ENCODE results near the gene HEXIM2. TPM values are rescaled to one million over a fixed set of nuclear protein-coding genes. Genes with fewer than 3 reads are reported as not detected.
A peak's percentile ranks its signal among the peaks of the same experiment; 100 is the strongest.

HEXIM2 gene
- total RNA-seq, 1 experiment from 2014 or later = 19.9 TPM

GRCh38 chr17:45164734-45165269, 3.1 kb downstream of the HEXIM2 start:
- ChIA-PET CTCF (no interaction called here), POLR2A (ENCODE audit: unreplicated experiment) (no interaction called here)
- H3K4me1 ChIP-seq (ENCODE audit: insufficient read depth, low read length) = peaks cover 16% of the 10 kb centered on the region
- no peak overlapping the region for H3K27ac ChIP-seq (ENCODE audit: low read length)
- BruUV-seq (replicated peaks) = no TSS peak
- no peak overlapping the region for H3K4me3 ChIP-seq (ENCODE audit: low read length)
- no peak for DNase-seq
- TF ChIP-seq, protein P1, sequence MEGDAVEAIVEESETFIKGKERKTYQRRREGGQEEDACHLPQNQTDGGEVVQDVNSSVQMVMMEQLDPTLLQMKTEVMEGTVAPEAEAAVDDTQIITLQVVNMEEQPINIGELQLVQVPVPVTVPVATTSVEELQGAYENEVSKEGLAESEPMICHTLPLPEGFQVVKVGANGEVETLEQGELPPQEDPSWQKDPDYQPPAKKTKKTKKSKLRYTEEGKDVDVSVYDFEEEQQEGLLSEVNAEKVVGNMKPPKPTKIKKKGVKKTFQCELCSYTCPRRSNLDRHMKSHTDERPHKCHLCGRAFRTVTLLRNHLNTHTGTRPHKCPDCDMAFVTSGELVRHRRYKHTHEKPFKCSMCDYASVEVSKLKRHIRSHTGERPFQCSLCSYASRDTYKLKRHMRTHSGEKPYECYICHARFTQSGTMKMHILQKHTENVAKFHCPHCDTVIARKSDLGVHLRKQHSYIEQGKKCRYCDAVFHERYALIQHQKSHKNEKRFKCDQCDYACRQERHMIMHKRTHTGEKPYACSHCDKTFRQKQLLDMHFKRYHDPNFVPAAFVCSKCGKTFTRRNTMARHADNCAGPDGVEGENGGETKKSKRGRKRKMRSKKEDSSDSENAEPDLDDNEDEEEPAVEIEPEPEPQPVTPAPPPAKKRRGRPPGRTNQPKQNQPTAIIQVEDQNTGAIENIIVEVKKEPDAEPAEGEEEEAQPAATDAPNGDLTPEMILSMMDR (conservative IDR thresholded peaks at IDR 0.05; ENCODE audit: low read depth, low read length) = no peak
- TF ChIP-seq EZH2phosphoT487 (IDR thresholded peaks at IDR 0.05; ENCODE audit: borderline replicate concordance, low read length) (no peak), EZH2 (IDR thresholded peaks at IDR 0.05; ENCODE audit: low read length, unreplicated experiment) (no peak)
- no peaks in the 10 kb centered on the region for H3K9me3 ChIP-seq (ENCODE audit: low read length)
- 0 out of 2 replicates have a peak, but pooled peaks cover 6% of the 10 kb centered on the region for H3K36me3 ChIP-seq (ENCODE audit: low read depth, low read length)
- no peak overlapping the region for H2AFZ ChIP-seq (ENCODE audit: low read length)
- no peaks in the 10 kb centered on the region for H3K9me2 ChIP-seq (replicated peaks; ENCODE audit: low read length)
- intact Hi-C loops (cut with micrococcal nuclease) = no loop called here
- ATAC-seq = no peak
- H3K79me2 ChIP-seq (ENCODE audit: low read length) = peaks cover 19% of the 10 kb centered on the region
- no peak overlapping the region for H3K4me2 ChIP-seq (ENCODE audit: low read length)
- no peaks in the 10 kb centered on the region for H4K20me1 ChIP-seq (ENCODE audit: low read length)
- no peaks in the 10 kb centered on the region for H3F3A ChIP-seq (ENCODE audit: low read length, unreplicated experiment)
- H3K27me3 ChIP-seq (ENCODE audit: low read length) = no peaks in the 10 kb centered on the region
- H3K9ac ChIP-seq (ENCODE audit: low read length) = no peak overlapping the region

DNA sequence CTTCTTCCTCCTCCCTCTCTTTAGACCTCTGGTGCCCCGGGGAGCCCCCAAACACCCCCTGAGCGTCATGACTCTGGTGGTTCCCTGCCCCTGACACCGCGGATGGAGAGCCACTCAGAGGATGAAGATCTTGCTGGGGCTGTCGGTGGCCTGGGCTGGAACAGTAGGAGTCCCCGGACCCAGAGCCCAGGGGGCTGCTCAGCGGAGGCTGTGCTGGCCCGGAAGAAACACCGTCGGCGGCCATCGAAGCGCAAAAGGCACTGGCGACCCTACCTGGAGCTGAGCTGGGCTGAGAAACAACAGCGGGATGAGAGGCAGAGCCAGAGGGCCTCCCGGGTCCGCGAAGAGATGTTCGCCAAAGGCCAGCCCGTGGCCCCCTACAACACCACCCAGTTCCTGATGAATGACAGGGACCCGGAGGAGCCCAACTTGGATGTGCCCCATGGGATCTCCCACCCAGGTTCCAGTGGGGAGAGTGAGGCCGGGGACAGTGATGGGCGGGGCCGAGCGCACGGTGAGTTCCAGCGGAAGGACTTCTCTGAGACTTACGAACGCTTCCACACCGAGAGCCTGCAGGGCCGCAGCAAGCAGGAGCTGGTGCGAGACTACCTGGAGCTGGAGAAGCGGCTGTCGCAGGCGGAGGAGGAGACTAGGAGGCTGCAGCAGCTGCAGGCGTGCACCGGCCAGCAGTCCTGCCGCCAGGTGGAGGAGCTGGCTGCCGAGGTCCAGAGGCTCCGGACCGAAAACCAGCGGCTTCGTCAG, 7.5 kb downstream of the HEXIM2 start:
- no peak for TF ChIP-seq EZH2phosphoT487 (IDR thresholded peaks at IDR 0.05; ENCODE audit: borderline replicate concordance, low read length)
- Histone ChIP-seq H3K27me3 (ENCODE audit: low read length) (no peaks in the 10 kb centered on the region), H3K4me3 (ENCODE audit: low read length) (no peak overlapping the region), H3K27ac (ENCODE audit: low read length) (no peak overlapping the region), H2AFZ (ENCODE audit: low read length) (no peak overlapping the region), H3K9ac (ENCODE audit: low read length) (no peak overlapping the region), H3K4me2 (ENCODE audit: low read length) (no peak overlapping the region), H3K9me3 (ENCODE audit: low read length) (no peaks in the 10 kb centered on the region), H3K36me3 (ENCODE audit: low read depth, low read length) (0 out of 2 replicates have a peak, but pooled peaks cover 6% of the 10 kb centered on the region), H3F3A (ENCODE audit: low read length, unreplicated experiment) (peaks cover 16% of the 10 kb centered on the region), H4K20me1 (ENCODE audit: low read length) (no peaks in the 10 kb centered on the region), H3K9me2 (replicated peaks; ENCODE audit: low read length) (no peaks in the 10 kb centered on the region), H3K4me1 (ENCODE audit: insufficient read depth, low read length) (peaks cover 40% of the 10 kb centered on the region), H3K79me2 (ENCODE audit: low read length) (no peaks in the 10 kb centered on the region)
- DNase-seq = no peak
- CTCF ChIA-PET = no interaction called here
- no peak for ATAC-seq
- intact Hi-C loops (cut with micrococcal nuclease) = no loop called here
- no TSS peak for BruUV-seq (replicated peaks)
- POLR2A ChIA-PET (ENCODE audit: unreplicated experiment) = no interaction called here

GRCh38 chr17:45170280-45170930, 8.7 kb downstream of the HEXIM2 start:
- Histone ChIP-seq H3K4me2 (ENCODE audit: low read length) (peak overlapping the region; percentile 79), H3F3A (ENCODE audit: low read length, unreplicated experiment) (peaks cover 16% of the 10 kb centered on the region), H3K27ac (ENCODE audit: low read length) (peak overlapping the region; percentile 95), H3K4me3 (ENCODE audit: low read length) (no peak overlapping the region), H2AFZ (ENCODE audit: low read length) (no peak overlapping the region), H3K9ac (ENCODE audit: low read length) (peak overlapping the region; percentile 74), H3K27me3 (ENCODE audit: low read length) (no peaks in the 10 kb centered on the region), H3K9me2 (replicated peaks; ENCODE audit: low read length) (no peaks in the 10 kb centered on the region), H3K79me2 (ENCODE audit: low read length) (no peaks in the 10 kb centered on the region), H3K9me3 (ENCODE audit: low read length) (no peaks in the 10 kb centered on the region), H4K20me1 (ENCODE audit: low read length) (no peaks in the 10 kb centered on the region), H3K36me3 (ENCODE audit: low read depth, low read length) (0 out of 2 replicates have a peak, but pooled peaks cover 6% of the 10 kb centered on the region), H3K4me1 (ENCODE audit: insufficient read depth, low read length) (peaks cover 45% of the 10 kb centered on the region)
- DNase-seq (no peak), ATAC-seq (no peak)
- TF ChIP-seq EZH2phosphoT487 (IDR thresholded peaks at IDR 0.05; ENCODE audit: borderline replicate concordance, low read length) (no peak), EZH2 (IDR thresholded peaks at IDR 0.05; ENCODE audit: low read length, unreplicated experiment) (no peak)
- TF ChIP-seq, protein P1 (conservative IDR thresholded peaks at IDR 0.05; ENCODE audit: low read depth, low read length) = no peak
- TSS peak; percentile 60 for BruUV-seq (replicated peaks)
- intact Hi-C loops (cut with micrococcal nuclease) = no loop called here
- CTCF ChIA-PET = interaction anchor here (0.7 to 3.3 kb wide), 4 partner anchors 9 to 35 kb away, joined by 3 to 57 read pairs (median 6); partner anchors contain the start of genes ACBD4, HEXIM1 and HEXIM2
- POLR2A ChIA-PET (ENCODE audit: unreplicated experiment) = interaction anchor here (0.9 to 1.1 kb wide), 2 partner anchors 9 to 12 kb away, joined by 3 to 8 read pairs; partner anchors contain the start of gene HEXIM2

Data from PC-3 (cell line).